ENCODE measurements around the gene TOX2. TPM values are rescaled to one million over a fixed set of nuclear protein-coding genes. Genes with fewer than 3 reads are reported as not detected.
A peak's percentile ranks its signal among the peaks of the same experiment; 100 is the strongest.

TOX2 gene
- total and polyA plus RNA-seq, 2 of the 4 experiments (the other 2 are of a cell fraction), result 1.3 to 17.5 TPM

DNA sequence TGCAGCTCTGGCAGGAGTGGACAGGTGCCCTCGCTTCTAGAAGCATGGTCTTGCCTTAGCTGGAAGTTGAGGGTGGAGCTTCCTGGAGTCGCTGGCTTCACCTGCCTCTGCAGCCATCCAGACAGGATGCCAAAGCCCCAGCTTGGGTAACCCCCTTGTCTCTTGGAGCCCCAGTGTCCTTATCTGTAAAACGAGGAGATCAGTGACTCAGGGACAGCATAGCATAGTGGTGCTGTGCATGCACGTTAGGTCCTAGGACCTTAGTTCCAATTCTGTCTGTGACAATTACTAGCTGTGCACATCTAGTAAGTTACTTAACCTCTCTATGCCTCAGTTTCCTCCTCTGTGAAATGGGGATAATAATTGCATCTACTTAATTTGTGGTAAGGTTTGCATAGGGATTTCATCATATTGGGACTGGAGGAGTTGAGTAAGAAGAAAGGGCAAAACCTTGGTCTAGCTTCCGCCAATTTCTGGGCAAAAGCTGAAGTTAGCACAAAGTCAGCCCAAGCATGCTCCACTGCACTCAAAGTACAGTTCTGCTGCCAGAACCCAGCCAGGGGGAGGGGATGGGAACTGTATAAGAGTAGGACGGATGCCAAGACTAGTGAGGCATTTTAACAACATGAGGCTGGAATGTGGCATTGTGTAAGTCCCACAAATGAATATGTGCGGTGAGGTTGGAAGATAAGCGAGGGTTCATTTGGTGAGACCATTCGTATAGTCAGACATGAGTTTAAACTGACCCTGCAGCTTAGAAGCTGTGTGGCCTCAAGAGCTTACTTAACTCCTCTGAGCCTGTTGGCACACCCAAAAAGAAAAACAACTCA is 24.5 kb downstream of the TOX2 start:
- DNase-seq (peak; percentile 100), ATAC-seq (ENCODE audit: low read depth) (peak; percentile 79)
- Histone ChIP-seq H2AFZ (replicated peaks; ENCODE audit: low read length, poor library complexity) (no peak overlapping the region), H2BK120ac (ENCODE audit: low read depth, low read length) (peak overlapping the region; percentile 92), H3K4ac (ENCODE audit: low read depth, low read length) (peak overlapping the region; percentile 93), H3K9me3 (ENCODE audit: control insufficient read depth, insufficient read depth, low read length) (no peaks in the 10 kb centered on the region), H2BK5ac (ENCODE audit: low read depth, low read length, poor library complexity, severe bottlenecking) (peak overlapping the region; percentile 76), H3K9me1 (ENCODE audit: insufficient read depth, low read length) (peaks cover 57% of the 10 kb centered on the region), H4K8ac (ENCODE audit: low read depth in 2 of 2, low read length in 2 of 2) (peak overlapping the region; percentile 0 to 71; a peak in 3 of 4 replicates), H4K5ac (ENCODE audit: low read depth, low read length) (peak overlapping the region; percentile 17), H3K14ac (replicated peaks; ENCODE audit: low read depth, low read length) (peak overlapping the region; percentile 84), H2AK9ac (replicated peaks; ENCODE audit: low read depth, low read length, poor library complexity) (peak overlapping the region; percentile 82), H4K91ac (ENCODE audit: insufficient read depth, low read depth, low read length) (peak overlapping the region; percentile 85), H3K18ac (ENCODE audit: low read depth, low read length) (peak overlapping the region; percentile 10), H3K4me3 (ENCODE audit: insufficient read depth, low read depth, low read length) (no peak overlapping the region), H2BK15ac (ENCODE audit: low read depth, low read length) (peak overlapping the region; percentile 51), H3K23ac (ENCODE audit: low read depth, low read length) (peak overlapping the region; percentile 93), H2AK5ac (ENCODE audit: low read depth, low read length) (peak overlapping the region; percentile 96), H3K27me3 (ENCODE audit: control insufficient read depth, insufficient read depth, low read length) (no peaks in the 10 kb centered on the region), H3K27ac (ENCODE audit: insufficient read depth, low read length) (peak overlapping the region; percentile 75), H4K20me1 (ENCODE audit: insufficient read depth, low read length) (peaks cover 41% of the 10 kb centered on the region; the same call in 1 of the 2 replicates), H3K79me1 (ENCODE audit: low read depth in 1 of 2, low read length in 2 of 2) (peaks cover 28 to 93% of the 10 kb centered on the region in 2 experiments), H3K4me2 (ENCODE audit: low read depth, low read length) (peak overlapping the region; percentile 27), H2BK20ac (ENCODE audit: low read depth, low read length) (peak overlapping the region; percentile 81), H3K4me1 (ENCODE audit: control insufficient read depth, insufficient read depth, low read length) (peaks cover 52% of the 10 kb centered on the region), H3K9ac (ENCODE audit: low read depth, low read length) (peak overlapping the region; percentile 6; the same call in 1 of the 2 replicates), H3K56ac (ENCODE audit: extremely low read depth, insufficient read depth, low read length) (peak overlapping the region; percentile 79; the same call in 1 of the 2 replicates), H3K36me3 (ENCODE audit: control insufficient read depth, insufficient read depth, low read length) (no peaks in the 10 kb centered on the region)
- WGBS, 2 experiments (ENCODE audit: extremely low coverage in 2 of 2, insufficient read length in 1 of 2), result 55% methylated on average over 3 of the region's 9 CpGs; no CpG with 5 or more reads in 1 of the 2 experiments
- BruUV-seq (replicated peaks), result no TSS peak
- dilution Hi-C loops (cut with HindIII; ENCODE audit: low sequenced_read_pairs, unreplicated experiment), result no loop called here
- intact Hi-C loops (cut with micrococcal nuclease), result loop anchor here (2.0 kb wide), 1 partner anchor 22 kb away; no protein-coding TSS in a partner anchor
- ChIA-PET POLR2A (ENCODE audit: unreplicated experiment) (no interaction called here), CTCF (interaction anchor here (1.0 kb wide), 1 partner anchor 28 kb away, joined by 6 read pairs; no protein-coding TSS in a partner anchor)
- in situ Hi-C loops (cut with MboI; ENCODE audit: low sequenced_read_pairs), result loop anchor here (25.0 kb wide), 1 partner anchor 1848 kb away; the partner anchor contains the start of genes DNTTIP1 and WFDC3
- TF ChIP-seq CTCF (conservative IDR thresholded peaks at IDR 0.05; ENCODE audit: low read depth, low read length) (no peak), CEBPB (IDR thresholded peaks at IDR 0.05; ENCODE audit: low read depth, low read length) (peak; percentile 93), NFE2L2 (IDR thresholded peaks at IDR 0.05; ENCODE audit: low read depth, low read length) (no peak; the same call in 1 of the 2 replicates), MAZ (IDR thresholded peaks at IDR 0.05; ENCODE audit: borderline replicate concordance, low read depth, low read length) (peak; percentile 72; the same call in 1 of the 2 replicates), ELK1 (IDR thresholded peaks at IDR 0.05; ENCODE audit: borderline replicate concordance, low read depth, low read length) (no peak), MXI1 (IDR thresholded peaks at IDR 0.05; ENCODE audit: borderline replicate concordance, low read depth, low read length) (peak; percentile 68; the same call in 1 of the 2 replicates), RFX5 (IDR thresholded peaks at IDR 0.05; ENCODE audit: low read depth, low read length) (peak; percentile 11; the same call in 1 of the 2 replicates), RCOR1 (IDR thresholded peaks at IDR 0.05; ENCODE audit: insufficient replicate concordance, low read length) (peak; percentile 79), FOS (IDR thresholded peaks at IDR 0.05; ENCODE audit: low read depth, low read length) (peak; percentile 82), CHD1 (IDR thresholded peaks at IDR 0.05; ENCODE audit: low read depth, low read length) (no peak; the same call in 1 of the 2 replicates), BHLHE40 (IDR thresholded peaks at IDR 0.05; ENCODE audit: low read depth, low read length) (peak; percentile 70)
- TF ChIP-seq, protein P1, sequence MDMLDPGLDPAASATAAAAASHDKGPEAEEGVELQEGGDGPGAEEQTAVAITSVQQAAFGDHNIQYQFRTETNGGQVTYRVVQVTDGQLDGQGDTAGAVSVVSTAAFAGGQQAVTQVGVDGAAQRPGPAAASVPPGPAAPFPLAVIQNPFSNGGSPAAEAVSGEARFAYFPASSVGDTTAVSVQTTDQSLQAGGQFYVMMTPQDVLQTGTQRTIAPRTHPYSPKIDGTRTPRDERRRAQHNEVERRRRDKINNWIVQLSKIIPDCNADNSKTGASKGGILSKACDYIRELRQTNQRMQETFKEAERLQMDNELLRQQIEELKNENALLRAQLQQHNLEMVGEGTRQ (IDR thresholded peaks at IDR 0.05; ENCODE audit: low read depth, low read length), result no peak

Measured in IMR-90 (cell line).